SK-N-SH treated with all-trans-retinoic acid at 6 μM for 48 hours (cell line): ENCODE measurements around the gene RAB18.

Experiments
- CREB5 ChIP-seq: fragments of 250-450 bp; sonication (Bioruptor Pico); IDR thresholded peaks from 2 replicates; pipeline ENCODE4 v1.5.1; 2020; ENCODE audit warnings: low read depth, mild to moderate bottlenecking, moderate library complexity
- ISL1 ChIP-seq: fragments of 250-450 bp; sonication (Bioruptor Pico); IDR thresholded peaks from 2 replicates; pipeline ENCODE4 v2.1.2; 2022; ENCODE audit warnings: mild to moderate bottlenecking, moderate library complexity
- OSR1 ChIP-seq: fragments of 250-450 bp; sonication (Bioruptor Pico); IDR thresholded peaks from 2 replicates; pipeline ENCODE4 v1.8.0; 2022; ENCODE audit warnings: moderate library complexity, mild to moderate bottlenecking, inconsistent platforms
- RARB ChIP-seq: fragments of 250-450 bp; sonication (Bioruptor Pico); IDR thresholded peaks from 2 replicates; pipeline ENCODE4 v1.8.0; 2021; ENCODE audit warnings: mild to moderate bottlenecking, moderate library complexity
- TCF4 ChIP-seq: fragments of 250-450 bp; sonication (Bioruptor Pico); IDR thresholded peaks from 2 replicates; pipeline ENCODE4 v1.8.0; 2021; ENCODE audit warnings: mild to moderate bottlenecking, moderate library complexity, borderline replicate concordance
- TSHZ2 ChIP-seq: fragments of 250-450 bp; sonication (Bioruptor Pico); IDR thresholded peaks from 2 replicates; pipeline ENCODE4 v1.5.0; 2020; ENCODE audit warnings: mild to moderate bottlenecking, moderate library complexity
- ZFP3 ChIP-seq: fragments of 250-450 bp; sonication (Bioruptor Pico); IDR thresholded peaks from 2 replicates; pipeline ENCODE4 v1.5.0; 2020; ENCODE audit warnings: mild to moderate bottlenecking, moderate library complexity
- ZFP30 ChIP-seq: fragments of 450-650 bp; formaldehyde crosslinking; IDR thresholded peaks from 2 replicates; pipeline ENCODE4 v1.5.0; 2022; ENCODE audit warnings: mild to moderate bottlenecking, moderate library complexity

DNA sequence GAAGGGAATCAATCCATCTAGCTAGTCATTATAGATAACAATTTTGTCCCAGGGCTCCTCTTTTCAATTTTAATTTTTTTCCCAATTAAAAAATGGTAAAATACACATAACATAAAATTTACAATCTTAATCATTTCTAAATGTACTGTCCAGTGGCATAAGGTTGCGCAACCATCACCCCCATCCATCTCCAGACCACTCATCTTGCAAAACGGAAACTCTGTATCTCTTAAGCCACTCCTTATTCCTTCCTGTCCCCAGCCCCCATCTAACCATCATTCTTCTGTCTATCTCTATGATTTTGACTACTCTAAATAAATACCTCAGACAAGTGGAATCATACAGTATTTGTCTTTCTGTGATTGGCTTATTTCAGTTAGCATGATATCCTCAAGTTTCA is 46.1 kb upstream of the RAB18 start:
- TF ChIP-seq RARB (CRISPR knock-in tag) (no peak), TCF4 (CRISPR knock-in tag) (no peak), ZFP30 (CRISPR knock-in tag) (no peak), CREB5 (CRISPR knock-in tag) (no peak), OSR1 (CRISPR knock-in tag) (no peak), ZFP3 (CRISPR knock-in tag) (no peak), ISL1 (CRISPR knock-in tag) (no peak), TSHZ2 (CRISPR knock-in tag) (no peak)
